Activated T-cell treated with anti-CD3 and anti-CD28 coated beads, Interleukin-2, amount 50 U/mL, for 48 hours (primary cell): ENCODE results near the gene DDX17.
"Not testable (repeated sequence)": the region's sequence is repeated elsewhere in the genome, so short reads cannot be mapped to it uniquely, and the experiment has no call there.

ENCODE experiments used
- DNase-seq, 2 experiments: peaks; one replicate each; pipeline ENCODE4 v3.0.0-alpha.2; 2020

The DDX17 gene

GRCh38 chr22:38490915-38491314 is 15.2 kb downstream of the DDX17 start:
- DNase-seq: no peak

GRCh38 chr22:38490475-38490874 is 15.6 kb downstream of the DDX17 start:
- no peak for DNase-seq

GRCh38 chr22:38489561-38490145 is 16.5 kb downstream of the DDX17 start:
- no peak for DNase-seq

GRCh38 chr22:38489142-38489541 is 17.0 kb downstream of the DDX17 start:
- DNase-seq: no peak

- no peak for DNase-seq
Observed at GRCh38 chr22:38487946-38488345, 18.2 kb downstream of the DDX17 start.

- no peak for DNase-seq
Observed at GRCh38 chr22:38485783-38486182, 20.3 kb downstream of the DDX17 start.

GRCh38 chr22:38484244-38484643 is 21.9 kb downstream of the DDX17 start:
- DNase-seq: no peak

GRCh38 chr22:38482662-38483308 is 23.3 kb downstream of the DDX17 start:
- DNase-seq: no peak

- DNase-seq: no peak
Observed at GRCh38 chr22:38481871-38482332, 24.2 kb downstream of the DDX17 start.

- DNase-seq: no peak
Observed at GRCh38 chr22:38481162-38481870, 24.8 kb downstream of the DDX17 start.

- DNase-seq: no peak
Observed at GRCh38 chr22:38479096-38479837, 26.8 kb downstream of the DDX17 start.

- no peak for DNase-seq
Observed at GRCh38 chr22:38477585-38477984, 28.5 kb downstream of the DDX17 start.

GRCh38 chr22:38474003-38474607 is 32.0 kb downstream of the DDX17 start:
- no peak for DNase-seq

- DNase-seq: no peak
Observed at GRCh38 chr22:38471237-38471636, 34.9 kb downstream of the DDX17 start.

- not testable (repeated sequence) for DNase-seq
Observed at GRCh38 chr22:38470179-38470578, 35.9 kb downstream of the DDX17 start.

- DNase-seq: no peak
Observed at GRCh38 chr22:38469306-38469781, 36.8 kb downstream of the DDX17 start.

GRCh38 chr22:38468443-38469305 is 37.4 kb downstream of the DDX17 start:
- DNase-seq: no peak

GRCh38 chr22:38467904-38468442 is 38.1 kb downstream of the DDX17 start, which contains the start of gene KDELR3:
KDELR3 (plus strand) TSS chr22:38468096; CDS start chr22:38468234, 138 bp downstream.
- DNase-seq: peak; percentile 76 to 81

- DNase-seq: no peak
Observed at GRCh38 chr22:38467438-38467903, 38.6 kb downstream of the DDX17 start.

GRCh38 chr22:38465673-38466490 is 40.2 kb downstream of the DDX17 start:
- DNase-seq: no peak
